Chondrocyte (in vitro differentiated cells): ENCODE measurements around the gene KRT84. TPM values are rescaled to one million over a fixed set of nuclear protein-coding genes. Genes with fewer than 3 reads are reported as not detected.
A peak's percentile ranks its signal among the peaks of the same experiment; 100 is the strongest.

ENCODE experiments used
- DNase-seq: peaks from one replicate; pipeline ENCODE4 v3.0.0; 2021; ENCODE audit warnings: mixed read lengths, low spot score
- H3K27ac Mint-ChIP-seq: one replicate; pipeline ENCODE4 v1.8.0; 2021; ENCODE audit warnings: mild to moderate bottlenecking, moderate library complexity, mixed read lengths; ENCODE audit not compliant: unreplicated experiment
- H3K27me3 Mint-ChIP-seq: 2 replicates; pipeline ENCODE4 v1.8.0; 2021; ENCODE audit warnings: low read depth, mixed read lengths
- H3K36me3 Mint-ChIP-seq: 2 replicates; pipeline ENCODE4 v1.8.0; 2021; ENCODE audit warnings: low read depth, mixed read lengths
- H3K4me1 Mint-ChIP-seq: 2 replicates; pipeline ENCODE4 v1.8.0; 2021; ENCODE audit warnings: low read depth, mild to moderate bottlenecking, mixed read lengths
- H3K4me3 Mint-ChIP-seq: one replicate; pipeline ENCODE4 v1.8.0; 2021; ENCODE audit warnings: mild to moderate bottlenecking, moderate library complexity, mixed read lengths; ENCODE audit not compliant: unreplicated experiment
- H3K9me3 Mint-ChIP-seq: 2 replicates; pipeline ENCODE4 v1.8.0; 2021; ENCODE audit warnings: low read depth, mixed read lengths
- total RNA-seq: library from RNA; stranded (reverse); gene quantifications from 3 replicates; pipeline ENCODE4 v1.2.1, GENCODE V29; 2021
- TF ChIP-seq, protein P1 (sequence below): fragments of 200-600 bp; sonication (generic); IDR thresholded peaks from 2 replicates; pipeline ENCODE4 v1.5.0; 2021; ENCODE audit warnings: antibody characterized with exemption, mild to moderate bottlenecking, moderate library complexity

The KRT84 gene
- total RNA-seq, 1 donor from 2014 or later, result not detected

- H3K9me3 Mint-ChIP-seq, result no peaks in the 10 kb centered on the region
- H3K27me3 Mint-ChIP-seq, result peaks cover 33% of the 10 kb centered on the region
- no peaks in the 10 kb centered on the region for H3K36me3 Mint-ChIP-seq
- H3K4me1 Mint-ChIP-seq, result peaks cover 4% of the 10 kb centered on the region
- TF ChIP-seq, protein P1, sequence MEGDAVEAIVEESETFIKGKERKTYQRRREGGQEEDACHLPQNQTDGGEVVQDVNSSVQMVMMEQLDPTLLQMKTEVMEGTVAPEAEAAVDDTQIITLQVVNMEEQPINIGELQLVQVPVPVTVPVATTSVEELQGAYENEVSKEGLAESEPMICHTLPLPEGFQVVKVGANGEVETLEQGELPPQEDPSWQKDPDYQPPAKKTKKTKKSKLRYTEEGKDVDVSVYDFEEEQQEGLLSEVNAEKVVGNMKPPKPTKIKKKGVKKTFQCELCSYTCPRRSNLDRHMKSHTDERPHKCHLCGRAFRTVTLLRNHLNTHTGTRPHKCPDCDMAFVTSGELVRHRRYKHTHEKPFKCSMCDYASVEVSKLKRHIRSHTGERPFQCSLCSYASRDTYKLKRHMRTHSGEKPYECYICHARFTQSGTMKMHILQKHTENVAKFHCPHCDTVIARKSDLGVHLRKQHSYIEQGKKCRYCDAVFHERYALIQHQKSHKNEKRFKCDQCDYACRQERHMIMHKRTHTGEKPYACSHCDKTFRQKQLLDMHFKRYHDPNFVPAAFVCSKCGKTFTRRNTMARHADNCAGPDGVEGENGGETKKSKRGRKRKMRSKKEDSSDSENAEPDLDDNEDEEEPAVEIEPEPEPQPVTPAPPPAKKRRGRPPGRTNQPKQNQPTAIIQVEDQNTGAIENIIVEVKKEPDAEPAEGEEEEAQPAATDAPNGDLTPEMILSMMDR, result no peak
- H3K27ac Mint-ChIP-seq, result no peak overlapping the region
- H3K4me3 Mint-ChIP-seq, result no peak overlapping the region
- DNase-seq, result no peak
These were observed 20.5 kb downstream of the KRT84 start for GRCh38 chr12:52364901-52365489.

GRCh38 chr12:52364061-52364460 lies 21.4 kb downstream of the KRT84 start:
- TF ChIP-seq, protein P1, result no peak
- no peaks in the 10 kb centered on the region for H3K36me3 Mint-ChIP-seq
- peaks cover 33% of the 10 kb centered on the region for H3K27me3 Mint-ChIP-seq
- H3K4me1 Mint-ChIP-seq, result peaks cover under 1% of the 10 kb centered on the region
- H3K9me3 Mint-ChIP-seq, result no peaks in the 10 kb centered on the region
- H3K27ac Mint-ChIP-seq, result no peak overlapping the region
- no peak overlapping the region for H3K4me3 Mint-ChIP-seq
- DNase-seq, result no peak

DNA sequence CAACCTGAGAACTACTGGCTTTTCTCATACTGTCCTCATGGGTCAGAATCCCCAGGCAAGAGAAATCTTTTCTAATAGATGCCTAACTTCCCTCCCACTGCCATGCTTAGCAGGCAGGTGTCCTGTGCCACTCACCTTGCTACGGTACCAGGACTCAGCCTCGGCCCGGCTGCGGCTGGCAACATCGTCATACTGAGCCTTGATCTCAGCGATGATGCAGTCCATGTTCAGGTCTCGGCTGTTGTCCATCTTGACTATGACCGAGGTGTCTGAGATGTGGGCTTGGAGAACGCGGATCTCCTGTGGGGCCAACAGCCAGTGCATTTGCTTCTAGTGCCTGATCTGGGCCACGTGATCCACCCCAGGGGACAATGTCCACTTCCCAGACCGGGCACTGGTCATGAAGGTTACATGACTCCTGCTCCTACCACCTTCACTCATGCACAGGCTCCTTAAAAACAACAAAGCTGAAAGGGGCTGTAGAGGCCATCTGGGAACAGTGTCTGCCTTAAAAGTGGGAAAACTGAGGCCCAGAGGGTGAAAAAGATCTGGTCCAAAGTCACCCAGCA lies 22.3 kb downstream of the KRT84 start:
- Mint-ChIP-seq H3K9me3 (no peaks in the 10 kb centered on the region), H3K4me3 (no peak overlapping the region), H3K4me1 (no peaks in the 10 kb centered on the region)

GRCh38 chr12:52362118-52362726 lies 23.2 kb downstream of the KRT84 start:
- peaks cover 24% of the 10 kb centered on the region for H3K27me3 Mint-ChIP-seq
- H3K4me3 Mint-ChIP-seq, result no peak overlapping the region
- TF ChIP-seq, protein P1, result peak; percentile 42
- no peak for DNase-seq
- H3K4me1 Mint-ChIP-seq, result no peaks in the 10 kb centered on the region
- H3K9me3 Mint-ChIP-seq, result no peaks in the 10 kb centered on the region
- H3K36me3 Mint-ChIP-seq, result no peaks in the 10 kb centered on the region
- H3K27ac Mint-ChIP-seq, result no peak overlapping the region

More for the DNA sequence above, 22.3 kb downstream of the KRT84 start:
- Mint-ChIP-seq H3K27ac (no peak overlapping the region), H3K27me3 (peaks cover 29% of the 10 kb centered on the region), H3K36me3 (no peaks in the 10 kb centered on the region)
- DNase-seq, result no peak
- TF ChIP-seq, protein P1, result no peak

DNA sequence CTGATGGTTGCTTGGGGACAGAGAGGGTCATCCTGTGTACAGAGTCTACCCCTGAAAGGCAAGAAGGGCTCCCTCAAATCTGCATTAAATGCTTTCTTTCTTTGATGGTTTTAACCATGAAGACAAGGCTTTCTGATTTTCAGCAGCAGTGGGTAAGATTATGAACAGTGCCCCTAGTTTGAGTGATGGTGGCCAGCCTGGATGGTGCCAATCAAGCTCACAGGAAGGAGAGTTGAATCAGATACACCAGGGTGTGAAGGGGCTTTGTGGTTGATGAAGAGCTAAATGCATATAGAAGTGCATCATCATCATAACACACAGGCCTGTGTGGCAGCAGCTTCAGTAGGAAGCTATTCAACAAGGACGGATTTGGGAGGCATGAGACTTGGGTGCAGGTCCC lies 23.9 kb downstream of the KRT84 start:
- no peaks in the 10 kb centered on the region for H3K9me3 Mint-ChIP-seq
- no peaks in the 10 kb centered on the region for H3K4me1 Mint-ChIP-seq
- DNase-seq, result no peak
- peaks cover 21% of the 10 kb centered on the region for H3K27me3 Mint-ChIP-seq
- H3K4me3 Mint-ChIP-seq, result no peak overlapping the region
- TF ChIP-seq, protein P1, result no peak
- no peak overlapping the region for H3K27ac Mint-ChIP-seq
- no peaks in the 10 kb centered on the region for H3K36me3 Mint-ChIP-seq
